GM19463 (cell line): ENCODE results near the gene OR13D1.
"Not testable (repeated sequence)": the region's sequence is repeated elsewhere in the genome, so short reads cannot be mapped to it uniquely, and the experiment has no call there.

Source experiments
- ATAC-seq: cut with Tn5 transposase; IDR thresholded peaks from one replicate; pipeline ENCODE4 v1.9.1; 2021; ENCODE audit warnings: mild to moderate bottlenecking, moderate library complexity; ENCODE audit not compliant: unreplicated experiment

Gene OR13D1, protein sequence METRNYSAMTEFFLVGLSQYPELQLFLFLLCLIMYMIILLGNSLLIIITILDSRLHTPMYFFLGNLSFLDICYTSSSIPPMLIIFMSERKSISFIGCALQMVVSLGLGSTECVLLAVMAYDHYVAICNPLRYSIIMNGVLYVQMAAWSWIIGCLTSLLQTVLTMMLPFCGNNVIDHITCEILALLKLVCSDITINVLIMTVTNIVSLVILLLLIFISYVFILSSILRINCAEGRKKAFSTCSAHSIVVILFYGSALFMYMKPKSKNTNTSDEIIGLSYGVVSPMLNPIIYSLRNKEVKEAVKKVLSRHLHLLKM

DNA sequence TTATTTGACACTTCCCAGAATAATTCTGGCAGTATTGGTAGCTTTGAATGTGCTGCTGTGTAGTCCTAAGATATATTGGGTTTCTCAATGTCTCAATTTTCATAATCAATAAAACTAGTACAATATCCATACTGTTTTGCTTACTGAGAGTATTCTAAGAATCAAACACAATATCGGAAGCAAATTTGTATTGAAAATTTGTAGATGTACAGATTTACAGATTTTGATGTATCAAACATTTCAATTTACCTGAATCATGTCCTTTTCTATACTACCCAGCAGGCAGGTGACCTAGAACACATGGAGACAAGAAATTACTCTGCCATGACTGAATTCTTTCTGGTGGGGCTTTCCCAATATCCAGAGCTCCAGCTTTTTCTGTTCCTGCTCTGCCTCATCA, at the start of gene OR13D1:
Gene OR13D1, plus strand, starts transcription at position 301 of the 400 bp plus-strand sequence. Its CDS starts 0 bp downstream, at position 301.
- ATAC-seq = no peak

DNA sequence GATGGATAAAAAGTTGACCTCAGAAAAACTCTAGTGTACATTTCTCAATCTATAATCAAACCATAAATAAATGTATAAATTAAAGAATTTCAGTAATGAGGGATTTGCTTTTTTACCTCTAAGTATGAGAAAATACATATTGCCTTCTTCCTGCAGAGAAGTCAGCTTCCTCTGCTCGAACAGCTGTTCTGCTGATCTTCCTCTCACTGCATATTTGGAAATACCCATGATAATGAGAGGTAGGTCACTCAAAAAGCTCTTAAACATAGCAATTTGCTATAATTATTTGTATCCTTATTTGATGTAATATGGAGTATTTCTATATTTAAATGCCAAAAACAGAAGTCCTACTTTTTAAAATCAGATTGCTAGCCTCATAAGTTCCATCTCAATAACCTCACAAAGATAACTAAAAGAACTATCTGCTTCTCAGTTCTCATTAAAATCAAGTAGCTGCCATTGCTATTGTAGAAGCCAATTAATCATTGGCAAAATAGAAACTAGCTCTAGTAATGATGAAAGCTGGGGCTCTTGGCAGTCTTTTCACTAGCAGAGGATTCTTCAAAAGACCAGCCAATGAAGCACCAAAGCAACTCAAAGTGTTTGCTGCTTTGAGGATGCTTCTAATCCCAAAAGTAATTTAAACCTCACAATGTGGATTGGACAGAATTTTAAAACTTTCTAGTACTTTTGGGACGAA, 35.7 kb upstream of the OR13D1 start:
- ATAC-seq = no peak

DNA sequence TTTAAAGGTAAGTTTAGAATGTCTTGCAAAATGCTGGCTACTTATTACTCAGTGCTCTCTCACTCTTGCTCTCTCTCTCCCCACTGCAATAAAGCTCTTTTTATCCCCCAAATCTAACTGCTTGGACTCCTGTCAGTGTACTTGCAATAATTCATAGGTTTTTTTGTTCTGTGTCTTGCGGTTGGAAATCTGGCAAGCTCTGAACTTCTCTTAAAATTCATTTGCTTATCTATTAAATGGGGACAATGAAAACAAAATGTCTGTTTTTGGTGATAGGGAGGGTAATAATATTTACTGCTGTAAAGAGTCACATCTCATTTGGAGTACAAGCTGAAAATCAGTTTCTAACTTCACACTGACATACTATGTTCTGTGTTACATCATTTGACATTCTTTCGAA, 18.7 kb upstream of the OR13D1 start:
- ATAC-seq = no peak

DNA sequence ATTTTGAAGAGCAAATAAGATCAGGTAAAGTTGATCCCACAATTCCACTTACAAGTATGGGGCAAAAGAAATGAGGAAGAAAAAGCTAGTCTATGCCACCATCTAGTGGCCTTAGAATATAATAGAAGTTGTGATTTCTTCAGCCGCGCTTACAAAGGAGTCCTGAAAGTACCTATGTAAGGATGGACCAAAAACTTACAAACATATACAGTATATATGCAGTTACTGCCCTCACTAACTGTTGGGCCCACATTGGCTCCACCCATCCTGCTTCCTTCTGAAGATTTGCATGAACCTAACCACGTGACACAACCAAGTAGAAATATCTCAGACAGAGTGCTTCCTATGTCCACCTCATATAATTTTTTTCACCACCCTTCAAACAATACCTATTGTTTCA, 11.7 kb upstream of the OR13D1 start:
- ATAC-seq = peak; percentile 58

DNA sequence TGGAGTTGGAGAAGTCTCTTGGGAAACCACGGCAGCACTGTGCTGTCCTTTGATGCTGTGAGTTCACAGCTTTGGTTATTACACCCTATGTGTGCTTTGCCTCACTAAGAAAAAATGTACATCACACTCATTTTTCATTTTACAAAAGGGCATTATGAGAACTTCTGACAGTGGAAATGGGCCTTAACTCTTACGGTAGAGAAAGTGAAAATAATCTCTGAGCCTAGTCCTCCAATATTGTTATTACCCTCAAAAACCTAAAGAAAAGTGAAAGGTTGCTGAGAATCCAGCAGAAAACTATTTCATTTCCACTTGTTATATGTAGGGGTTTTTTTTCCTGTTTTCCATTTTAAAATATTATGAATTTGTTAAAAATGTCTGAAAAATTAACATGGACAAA, 8.2 kb upstream of the OR13D1 start:
- no peak for ATAC-seq

DNA sequence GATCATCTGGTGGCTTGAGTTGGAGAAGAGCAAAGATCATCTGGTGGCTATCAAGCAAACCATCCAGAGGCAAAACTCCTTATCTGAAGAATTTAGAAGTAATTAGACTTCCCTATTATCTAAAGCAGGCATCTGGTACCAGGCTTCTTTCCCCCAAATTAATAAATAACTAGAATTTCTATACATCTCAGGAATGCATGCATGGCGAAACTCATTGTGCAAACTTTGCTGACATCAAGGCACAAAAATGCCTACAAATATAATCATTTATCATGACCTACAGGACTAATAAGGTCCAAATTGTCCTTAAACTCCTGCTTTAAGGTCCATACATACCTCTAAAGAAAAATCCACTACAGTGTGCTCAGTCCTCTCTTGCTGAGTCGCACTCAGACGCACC, 6.0 kb downstream of the OR13D1 start:
- ATAC-seq = no peak

DNA sequence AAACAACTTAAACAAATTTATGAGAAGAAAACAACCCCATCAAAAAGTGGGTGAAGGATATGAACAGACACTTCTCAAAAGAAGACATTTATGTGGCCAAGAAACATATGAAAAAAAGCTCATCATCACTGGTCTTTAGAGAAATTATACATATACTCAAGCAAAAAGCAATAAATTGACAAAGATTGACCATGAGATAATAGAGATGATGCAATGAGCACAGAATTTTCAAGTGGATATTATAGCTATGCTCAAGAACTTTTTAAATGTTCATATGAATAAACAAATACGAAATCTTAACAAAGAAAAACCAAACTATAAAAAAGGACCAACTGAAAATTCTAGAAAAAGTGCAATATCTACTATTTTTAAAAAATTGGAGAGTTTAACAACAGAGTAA, 14.4 kb downstream of the OR13D1 start:
- ATAC-seq = not testable (repeated sequence)

DNA sequence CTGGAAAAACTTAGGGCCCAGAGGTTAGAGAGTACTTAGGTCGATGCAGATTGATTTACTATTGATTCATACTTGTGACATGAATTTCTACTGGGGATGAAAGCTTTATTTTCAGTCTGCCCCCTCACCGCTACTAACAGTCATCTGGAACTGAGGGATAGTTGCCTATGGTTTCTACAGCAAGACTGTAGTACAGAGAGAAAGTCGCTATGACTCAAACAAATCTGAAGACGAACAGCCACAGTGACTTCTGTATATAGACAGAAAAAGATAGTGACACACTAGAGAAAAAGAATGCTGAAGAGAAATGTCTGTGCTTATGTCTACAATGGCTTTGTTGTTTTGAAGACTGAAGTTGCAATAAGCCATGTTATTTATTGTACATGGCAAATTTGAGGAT, 17.3 kb downstream of the OR13D1 start:
- ATAC-seq = no peak

DNA sequence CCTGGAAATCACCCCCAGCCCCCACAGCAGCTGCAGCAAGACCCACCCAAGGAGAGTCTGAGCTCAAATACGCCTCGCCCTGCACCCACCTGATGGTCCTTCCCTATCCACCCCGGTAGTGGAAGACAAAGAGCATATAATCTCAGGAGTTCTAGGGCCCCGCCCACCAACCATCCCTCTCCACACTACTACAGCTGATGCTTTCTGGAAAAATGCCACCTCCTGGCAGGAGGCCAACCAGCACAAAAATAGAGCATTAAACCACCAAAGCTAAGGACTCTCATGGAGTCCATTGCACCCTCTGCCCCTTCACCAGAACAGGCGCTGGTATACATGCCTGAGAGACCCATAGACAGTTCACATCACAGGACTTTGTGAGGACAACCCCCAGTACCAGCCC, 30.7 kb downstream of the OR13D1 start:
- ATAC-seq = no peak

DNA sequence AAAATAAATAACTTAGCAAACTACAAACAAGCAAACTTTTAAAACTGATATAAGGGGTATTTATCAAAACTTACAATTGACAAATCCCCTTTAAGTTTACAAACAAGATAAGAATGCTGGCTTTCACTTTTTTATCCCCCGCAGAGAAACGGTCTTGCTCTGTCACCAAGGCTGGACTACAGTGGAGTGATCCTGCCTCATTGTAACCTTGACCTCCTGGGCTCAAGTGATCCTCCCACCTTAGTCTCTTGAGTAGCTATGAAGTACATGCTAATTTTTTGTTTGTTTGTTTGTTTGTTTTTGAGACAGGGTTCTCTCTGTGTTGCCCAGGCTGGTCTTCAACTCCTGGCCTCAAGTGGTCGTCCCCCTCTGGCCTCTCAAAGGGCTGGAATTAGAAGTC, 44.1 kb downstream of the OR13D1 start:
- no peak for ATAC-seq

DNA sequence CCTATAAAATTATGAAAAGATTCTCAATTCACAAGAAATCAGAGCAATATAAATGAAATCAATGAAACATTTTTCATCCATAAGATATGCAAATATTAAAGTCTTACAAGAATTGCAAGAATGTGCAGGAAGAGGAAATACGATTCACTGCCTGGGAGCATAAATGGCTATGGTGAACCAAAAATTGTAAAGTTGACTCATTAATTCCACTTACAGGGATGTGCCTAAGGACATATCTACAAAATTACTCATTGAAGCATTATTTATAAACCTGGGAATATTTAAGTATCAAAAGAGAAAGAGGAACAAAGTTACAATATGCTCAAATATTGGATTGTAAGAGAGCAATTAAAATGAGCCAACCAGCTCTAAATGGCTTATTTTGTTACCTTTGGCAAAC, 46.3 kb downstream of the OR13D1 start:
- no peak for ATAC-seq

DNA sequence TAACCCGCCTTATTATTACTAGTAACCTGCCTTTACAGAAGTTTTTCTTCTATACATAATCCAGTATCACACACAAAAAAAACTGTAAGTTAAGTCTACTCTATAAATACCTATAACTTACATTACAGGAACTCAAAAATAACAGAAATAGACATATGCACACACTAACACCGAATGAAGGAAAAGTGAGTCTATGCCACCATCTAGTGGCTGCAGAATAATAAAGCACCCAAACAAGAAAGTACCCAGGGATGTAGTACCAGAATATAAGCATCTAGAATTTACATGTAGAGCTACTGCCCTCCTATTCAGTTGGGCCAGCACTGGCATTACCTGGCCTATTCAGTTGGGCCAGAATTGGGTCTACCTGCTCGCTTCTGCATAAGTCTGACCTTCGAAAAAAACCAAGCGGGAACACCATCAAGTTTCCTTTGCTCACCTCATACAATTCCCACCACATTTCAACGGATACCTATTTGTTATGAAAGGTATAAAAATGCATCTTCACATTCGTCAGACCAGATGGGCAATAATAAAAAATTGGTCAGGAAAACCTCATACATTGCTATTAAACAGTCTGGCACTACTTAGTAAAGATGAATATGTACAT, 49.2 kb downstream of the OR13D1 start:
- ATAC-seq = peak; percentile 24
